SH-SY5Y (cell line): Measurements from ENCODE around the gene SLC35F3.

Source experiments
- GATA2 ChIP-seq: IDR thresholded peaks from 2 replicates; pipeline ENCODE4 v1.6.1; 2011; ENCODE audit warnings: mild to moderate bottlenecking, low read depth, low read length
- GATA3 ChIP-seq: IDR thresholded peaks from 2 replicates; pipeline ENCODE4 v1.6.1; 2011; ENCODE audit warnings: low read depth, mild to moderate bottlenecking, low read length, moderate library complexity

- TF ChIP-seq GATA2 (no peak), GATA3 (no peak)
These were observed 372.8 kb downstream of the SLC35F3 start for GRCh38 chr1:234277161-234277868.
